ENCODE data around the gene MACROD1.
A peak's percentile ranks its signal among the peaks of the same experiment; 100 is the strongest.

MACROD1 gene

GRCh38 chr11:64008914-64009633 is 156.8 kb downstream of the MACROD1 start:
- no peak for DNase-seq

GRCh38 chr11:64008283-64008913 is 157.5 kb downstream of the MACROD1 start:
- DNase-seq = no peak

DNA sequence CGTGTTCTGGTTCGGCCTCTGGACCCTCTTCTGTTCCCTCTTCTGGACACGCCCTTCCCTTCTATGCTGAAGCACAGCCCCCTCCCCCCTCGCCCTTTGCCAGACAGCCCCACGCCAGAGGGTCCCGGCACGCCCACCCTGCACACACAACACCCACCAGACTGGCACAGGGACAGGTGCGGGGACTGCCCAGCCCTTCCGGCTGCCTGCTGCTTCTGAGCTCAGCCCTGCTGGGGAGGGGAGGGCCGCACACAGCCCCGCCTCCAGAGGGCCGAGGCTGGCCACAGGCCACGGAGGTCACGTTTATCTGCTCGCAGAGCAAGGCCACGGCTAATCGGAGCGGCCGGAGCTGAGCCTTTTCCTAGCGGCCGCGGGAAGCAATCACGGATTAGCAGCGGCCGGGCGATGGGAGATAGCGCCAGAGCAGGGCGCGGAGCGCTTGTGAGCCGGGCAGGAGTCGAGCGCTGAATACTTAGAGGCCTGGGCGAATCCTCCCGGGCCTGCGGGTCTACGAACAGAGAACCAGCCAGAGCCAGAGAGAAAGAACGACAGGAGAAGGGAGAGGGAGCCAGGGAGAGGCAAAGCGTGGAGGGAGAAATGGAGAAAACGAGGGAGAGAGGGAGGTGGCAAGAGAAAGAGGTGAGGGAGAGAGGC is 158.2 kb downstream of the MACROD1 start:
- no peak for DNase-seq

- no peak for DNase-seq
These were observed 158.7 kb downstream of the MACROD1 start for GRCh38 chr11:64007160-64007628.

- no peak for DNase-seq
These were observed 159.5 kb downstream of the MACROD1 start for GRCh38 chr11:64006398-64006797.

GRCh38 chr11:64005691-64006090 is 160.2 kb downstream of the MACROD1 start:
- DNase-seq = no peak

- no peak for DNase-seq
These were observed 161.3 kb downstream of the MACROD1 start for GRCh38 chr11:64004590-64004984.

GRCh38 chr11:64003807-64004589 is 161.9 kb downstream of the MACROD1 start:
- no peak for DNase-seq

GRCh38 chr11:64001484-64002420 is 164.2 kb downstream of the MACROD1 start:
- DNase-seq = no peak

GRCh38 chr11:64000740-64001483 is 165.0 kb downstream of the MACROD1 start:
- no peak for DNase-seq

- DNase-seq = no peak
These were observed 165.7 kb downstream of the MACROD1 start for GRCh38 chr11:64000026-64000739.

- peak; percentile 78 for DNase-seq
These were observed 166.4 kb downstream of the MACROD1 start for GRCh38 chr11:63999349-64000025.

- DNase-seq = no peak
These were observed 167.2 kb downstream of the MACROD1 start for GRCh38 chr11:63998558-63999348.

DNA sequence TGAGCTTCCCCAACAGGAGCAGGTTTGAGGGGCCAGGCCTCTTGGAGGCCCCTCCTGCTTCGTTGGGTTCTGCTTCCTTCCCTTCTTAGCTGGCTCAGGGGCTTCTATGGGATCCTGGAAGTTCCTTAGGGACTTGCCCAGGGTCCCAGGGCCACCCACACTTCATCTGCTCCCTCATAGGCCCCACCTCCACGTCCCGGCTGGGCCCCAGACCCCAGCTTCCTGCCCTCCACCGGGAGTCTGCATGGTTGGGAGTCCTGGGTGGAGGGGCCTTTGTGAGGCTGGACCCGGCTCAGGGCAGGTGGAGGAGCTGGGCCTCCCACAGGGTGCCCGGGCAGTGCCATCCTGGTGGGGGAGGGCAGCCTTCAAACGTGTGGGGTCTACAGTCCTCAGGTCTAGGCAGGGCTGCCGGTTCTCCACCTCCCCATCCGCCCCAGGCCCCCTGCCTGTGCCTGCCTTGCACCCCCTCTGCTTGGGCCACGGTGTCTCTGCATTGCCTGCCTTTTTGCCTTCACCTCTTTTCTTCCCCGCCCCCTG is 168.0 kb downstream of the MACROD1 start:
- no peak for DNase-seq

GRCh38 chr11:63997104-63997700 is 168.7 kb downstream of the MACROD1 start:
- DNase-seq = no peak

DNA sequence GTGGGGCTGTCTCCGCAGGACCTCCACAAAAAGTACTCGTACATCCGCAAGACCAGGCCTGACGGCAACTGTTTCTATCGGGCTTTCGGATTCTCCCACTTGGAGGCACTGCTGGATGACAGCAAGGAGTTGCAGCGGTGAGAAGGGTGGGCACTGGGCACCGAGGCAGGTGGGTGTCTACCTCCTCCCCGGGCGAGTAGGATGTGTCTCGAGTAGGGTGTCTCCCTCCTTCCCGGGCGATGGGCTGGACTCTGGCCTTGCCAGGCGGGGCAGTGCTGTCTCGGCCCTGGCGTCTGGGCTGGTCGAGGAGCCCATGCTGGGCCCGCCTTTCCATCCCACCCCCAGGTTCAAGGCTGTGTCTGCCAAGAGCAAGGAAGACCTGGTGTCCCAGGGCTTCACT is 169.4 kb downstream of the MACROD1 start:
- no peak for DNase-seq

DNA sequence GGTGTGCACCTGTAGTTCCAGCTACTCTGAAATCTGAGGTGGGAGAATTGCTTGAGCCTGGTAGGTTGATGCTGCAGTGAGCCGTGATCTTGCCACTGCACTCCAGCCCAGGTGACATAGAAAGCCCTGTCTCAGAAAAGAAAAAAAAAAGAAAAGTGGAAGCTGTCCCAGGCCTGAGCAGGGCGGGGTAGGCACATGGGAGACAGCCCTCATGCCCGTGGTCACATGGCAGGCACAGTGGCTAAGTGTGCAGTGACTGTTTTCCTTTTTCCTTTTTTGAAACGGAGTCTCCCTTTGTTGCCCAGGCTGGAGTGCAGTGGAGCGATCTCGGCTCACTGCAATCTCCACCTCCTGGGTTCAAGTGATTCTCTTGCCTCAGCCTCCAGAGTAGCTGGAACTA is 171.9 kb downstream of the MACROD1 start:
- DNase-seq = no peak

DNA sequence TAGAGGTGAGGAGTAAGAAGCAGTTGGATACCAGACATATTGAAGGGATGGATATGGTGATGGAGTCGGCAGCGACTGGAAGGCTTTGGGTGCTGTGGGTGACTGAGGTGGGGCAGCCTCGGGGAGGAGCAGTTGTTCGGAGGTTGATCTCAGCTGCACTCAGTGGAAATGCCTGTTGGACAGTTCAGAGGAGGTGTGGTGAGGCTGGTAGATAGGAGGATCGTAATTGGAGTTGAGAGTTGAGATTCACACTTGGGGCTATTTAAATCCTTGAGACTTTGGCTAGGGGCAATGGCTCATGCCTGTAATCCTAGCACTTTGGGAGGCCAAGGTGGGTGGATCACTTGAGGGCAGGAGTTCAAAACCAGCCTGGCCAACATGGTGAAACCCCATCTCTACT is 172.8 kb downstream of the MACROD1 start:
- DNase-seq = no peak

Measured in NCI-H526 treated with DMSO at 0.1 percent for 48 hours (cell line).